NT2/D1 (cell line): Measurements from ENCODE around the gene HNRNPU.
"Not testable (repeated sequence)": the region's sequence is repeated elsewhere in the genome, so short reads cannot be mapped to it uniquely, and the experiment has no call there.

Source experiments
- DNase-seq: peaks from one replicate; pipeline ENCODE4 v3.0.0-alpha.2; 2011; ENCODE audit warnings: low read depth, low spot score
- H3K27me3 ChIP-seq: 2 replicates; pipeline ENCODE4 v1.6.0; 2011; ENCODE audit warnings: mild to moderate bottlenecking; ENCODE audit not compliant: insufficient read length, insufficient read depth
- H3K36me3 ChIP-seq: 2 replicates; pipeline ENCODE4 v1.6.1; 2011; ENCODE audit warnings: mild to moderate bottlenecking, low read length, mixed read lengths; ENCODE audit not compliant: insufficient read depth, insufficient read length
- H3K4me1 ChIP-seq: 2 replicates; pipeline ENCODE4 v1.5.1; 2011; ENCODE audit not compliant: insufficient read depth, insufficient read length
- H3K4me3 ChIP-seq: 2 replicates; pipeline ENCODE4 v1.5.1; 2011; ENCODE audit warnings: low read depth; ENCODE audit not compliant: insufficient read length
- H3K9ac ChIP-seq: 2 replicates; pipeline ENCODE4 v1.6.0; 2011; ENCODE audit warnings: low read depth; ENCODE audit not compliant: insufficient read length
- H3K9me3 ChIP-seq: 2 replicates; pipeline ENCODE4 v1.5.1; 2011; ENCODE audit warnings: mild to moderate bottlenecking, low read length; ENCODE audit not compliant: insufficient read depth
- SUZ12 ChIP-seq: IDR thresholded peaks from 2 replicates; pipeline ENCODE4 v1.6.1; 2011; ENCODE audit not compliant: insufficient read length, insufficient read depth; ENCODE audit errors: extremely low read depth
- YY1 ChIP-seq: IDR thresholded peaks from 2 replicates; pipeline ENCODE4 v1.6.1; 2011; ENCODE audit not compliant: insufficient read length, insufficient read depth
- ZNF274 ChIP-seq: IDR thresholded peaks from 2 replicates; pipeline ENCODE4 v1.6.1; 2011; ENCODE audit warnings: mild to moderate bottlenecking, low read depth, low read length

HNRNPU gene

GRCh38 chr1:244836584-244836983 is 27.8 kb downstream of the HNRNPU start:
- Histone ChIP-seq H3K4me1 (no peaks in the 10 kb centered on the region), H3K4me3 (peak overlapping the region; percentile 75), H3K27me3 (no peaks in the 10 kb centered on the region), H3K9ac (peak overlapping the region; percentile 92), H3K36me3 (peaks cover 29% of the 10 kb centered on the region), H3K9me3 (no peaks in the 10 kb centered on the region)
- no peak for DNase-seq
- TF ChIP-seq SUZ12 = no peak
- TF ChIP-seq ZNF274 = no peak
- TF ChIP-seq YY1 = no peak

GRCh38 chr1:244836135-244836521 is 28.2 kb downstream of the HNRNPU start:
- H3K4me3 ChIP-seq = peak overlapping the region; percentile 75
- no peaks in the 10 kb centered on the region for H3K9me3 ChIP-seq
- peak overlapping the region; percentile 92 for H3K9ac ChIP-seq
- TF ChIP-seq SUZ12 (no peak), ZNF274 (no peak), YY1 (no peak)
- no peaks in the 10 kb centered on the region for H3K4me1 ChIP-seq
- H3K27me3 ChIP-seq = no peaks in the 10 kb centered on the region
- peaks cover 26% of the 10 kb centered on the region for H3K36me3 ChIP-seq
- DNase-seq = no peak

- Histone ChIP-seq H3K27me3 (no peaks in the 10 kb centered on the region), H3K4me3 (peak within 1 kb of the TSS; percentile 75), H3K36me3 (peaks cover 24% of the 10 kb centered on the region), H3K9me3 (no peaks in the 10 kb centered on the region), H3K9ac (peak within 1 kb of the TSS; percentile 96), H3K4me1 (no peaks in the 10 kb centered on the region)
- DNase-seq = peak; percentile 98
- TF ChIP-seq YY1 (peak; percentile 70), ZNF274 (no peak)
Measured at GRCh38 chr1:244835276-244836134, 28.8 kb downstream of the HNRNPU start, which contains the start of gene COX20. TSS of gene COX20 (plus strand) at chr1:244835658. CDS start at chr1:244835715, 57 bp downstream.

- Histone ChIP-seq H3K27me3 (no peaks in the 10 kb centered on the region), H3K4me1 (no peaks in the 10 kb centered on the region)
- TF ChIP-seq YY1 = peak; percentile 69
- TF ChIP-seq ZNF274 = no peak
- TF ChIP-seq SUZ12 = no peak
Measured at GRCh38 chr1:244834543-244835275, 29.6 kb downstream of the HNRNPU start.

GRCh38 chr1:244833734-244834542 is 30.4 kb downstream of the HNRNPU start:
- peaks cover 11% of the 10 kb centered on the region for H3K36me3 ChIP-seq
- H3K4me3 ChIP-seq = peak overlapping the region; percentile 60
- no peak for DNase-seq
- H3K4me1 ChIP-seq = no peaks in the 10 kb centered on the region
- no peak for TF ChIP-seq YY1
- no peak for TF ChIP-seq SUZ12
- no peak for TF ChIP-seq ZNF274
- no peaks in the 10 kb centered on the region for H3K27me3 ChIP-seq
- no peaks in the 10 kb centered on the region for H3K9me3 ChIP-seq
- H3K9ac ChIP-seq = peak overlapping the region; percentile 92

More at GRCh38 chr1:244834543-244835275, 29.6 kb downstream of the HNRNPU start:
- Histone ChIP-seq H3K9ac (peak overlapping the region; percentile 92), H3K36me3 (peaks cover 16% of the 10 kb centered on the region), H3K9me3 (no peaks in the 10 kb centered on the region), H3K4me3 (peak overlapping the region; percentile 60)
- DNase-seq = peak; percentile 83

GRCh38 chr1:244833260-244833659 is 31.1 kb downstream of the HNRNPU start:
- not testable (repeated sequence) for H3K9ac ChIP-seq, DNase-seq, H3K4me3 ChIP-seq, H3K27me3 ChIP-seq, H3K9me3 ChIP-seq, H3K4me1 ChIP-seq, H3K36me3 ChIP-seq

- TF ChIP-seq YY1 = no peak
- no peak for TF ChIP-seq ZNF274
- no peak for TF ChIP-seq SUZ12
- peaks cover 4% of the 10 kb centered on the region for H3K4me1 ChIP-seq
- H3K9ac ChIP-seq = no peak overlapping the region
- DNase-seq = no peak
- H3K27me3 ChIP-seq = no peaks in the 10 kb centered on the region
- no peak overlapping the region for H3K4me3 ChIP-seq
- H3K36me3 ChIP-seq = peaks cover 2% of the 10 kb centered on the region
- H3K9me3 ChIP-seq = no peaks in the 10 kb centered on the region
Measured at GRCh38 chr1:244830639-244831038, 33.7 kb downstream of the HNRNPU start.
